Lower lobe of right lung (tissue), 2 donors: ENCODE measurements around the gene DAB1. TPM values are rescaled to one million over a fixed set of nuclear protein-coding genes. Genes with fewer than 3 reads are reported as not detected.
A peak's percentile ranks its signal among the peaks of the same experiment; 100 is the strongest.

Source experiments
- ATAC-seq, 2 donors: fragments of 200-7000 bp; cut with Tn5 transposase; one replicate each; pipeline ENCODE4 v1.9.1; 2020 to 2022; ENCODE audit warnings: mild to moderate bottlenecking in 2 of 2, moderate library complexity in 2 of 2
- DNase-seq: peaks from one replicate; pipeline ENCODE4 v3.0.0-alpha.2; 2020
- H3K27ac ChIP-seq: fragments of 200-600 bp; one replicate; pipeline ENCODE4 v1.8.0; 2022
- H3K27me3 ChIP-seq: fragments of 200-600 bp; one replicate; pipeline ENCODE4 v1.8.0; 2022; ENCODE audit warnings: low read depth
- H3K36me3 ChIP-seq: fragments of 200-600 bp; one replicate; pipeline ENCODE4 v1.8.0; 2022; ENCODE audit warnings: mild to moderate bottlenecking
- H3K4me1 ChIP-seq: fragments of 200-600 bp; one replicate; pipeline ENCODE4 v1.8.0; 2022
- H3K4me3 ChIP-seq: fragments of 200-600 bp; one replicate; pipeline ENCODE4 v1.8.0; 2022; ENCODE audit warnings: mild to moderate bottlenecking
- H3K9me3 ChIP-seq: fragments of 200-600 bp; one replicate; pipeline ENCODE4 v1.8.0; 2022
- CTCF ChIP-seq: fragments of 200-600 bp; IDR thresholded peaks from one replicate; pipeline ENCODE4 v1.8.0; 2022; ENCODE audit warnings: antibody characterized with exemption, mild to moderate bottlenecking
- intact Hi-C: fragments of 100-400 bp; cut with DNase I; formaldehyde crosslinking; loops from one replicate; pipeline ENCODE4 v1.11.0; 2022
- total RNA-seq: library from RNA; stranded (reverse); fragmentation: NEBNext Ultra II Directional; extraction: Animal tissue kit (Norgen Biotek cat#: 25700); gene quantifications from one replicate; pipeline ENCODE4 v1.2.1, GENCODE V29; 2021
- donor health status: DM: no; HTN: yes; CAD: no; lungs with severe emphysema.

Gene DAB1
- total RNA-seq, 1 donor from 2014 or later = 1.9 TPM

GRCh38 chr1:57018119-57018518 is 405.7 kb downstream of the DAB1 start:
- DNase-seq (no peak), ATAC-seq (no peak)
- no peak for TF ChIP-seq CTCF
- no peaks in the 10 kb centered on the region for H3K27me3 ChIP-seq
- no peak overlapping the region for H3K4me3 ChIP-seq
- H3K27ac ChIP-seq = no peak overlapping the region
- H3K9me3 ChIP-seq = no peaks in the 10 kb centered on the region
- intact Hi-C loops = no loop called here
- H3K36me3 ChIP-seq = no peaks in the 10 kb centered on the region
- H3K4me1 ChIP-seq = no peaks in the 10 kb centered on the region

DNA sequence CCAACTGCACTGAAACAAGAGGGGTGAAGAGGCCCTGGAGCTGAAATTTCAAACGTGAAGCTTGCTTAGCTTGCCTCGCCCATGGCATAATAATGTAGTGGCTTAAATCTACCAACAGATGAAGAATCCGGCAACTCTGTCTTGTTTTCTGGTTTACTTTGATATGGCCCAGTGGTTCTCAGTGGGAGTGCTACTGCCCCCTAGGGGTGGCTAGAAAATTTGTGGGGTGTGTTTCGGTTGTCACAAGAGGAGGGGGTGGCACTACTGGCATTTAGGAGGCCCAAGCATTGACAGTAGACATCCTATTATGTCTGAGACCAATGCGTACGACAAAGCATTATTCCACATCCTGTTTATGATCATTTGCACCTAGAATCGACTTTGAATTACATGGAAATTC is 406.1 kb downstream of the DAB1 start:
- peak; percentile 12 for TF ChIP-seq CTCF
- Histone ChIP-seq H3K9me3 (no peaks in the 10 kb centered on the region), H3K27me3 (no peaks in the 10 kb centered on the region), H3K36me3 (no peaks in the 10 kb centered on the region), H3K4me3 (no peak overlapping the region), H3K4me1 (no peaks in the 10 kb centered on the region), H3K27ac (no peak overlapping the region)
- no peak for DNase-seq
- ATAC-seq = no peak
- intact Hi-C loops = no loop called here

DNA sequence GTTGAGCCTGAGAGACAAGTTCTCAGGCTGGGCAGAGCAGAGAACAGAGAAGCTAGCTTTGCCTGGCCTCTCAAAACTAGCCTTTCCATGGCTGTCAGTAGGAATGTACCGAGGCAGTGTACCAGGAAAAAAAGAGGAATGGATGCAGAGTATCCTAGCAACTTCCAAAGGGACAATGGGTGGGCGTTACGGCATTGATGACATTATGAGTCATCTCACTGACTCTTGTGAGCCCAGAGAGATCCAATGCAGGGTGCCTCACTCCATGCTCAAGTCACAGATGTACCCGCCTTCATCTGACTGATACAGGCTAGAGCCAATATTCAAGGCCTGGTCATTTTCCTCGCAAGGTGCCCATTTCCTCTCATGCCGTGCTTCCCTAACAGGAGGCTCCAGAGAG is 406.7 kb downstream of the DAB1 start:
- no peak for ATAC-seq
- Histone ChIP-seq H3K27me3 (no peaks in the 10 kb centered on the region), H3K4me1 (no peaks in the 10 kb centered on the region), H3K9me3 (no peaks in the 10 kb centered on the region), H3K4me3 (no peak overlapping the region), H3K27ac (no peak overlapping the region), H3K36me3 (no peaks in the 10 kb centered on the region)
- TF ChIP-seq CTCF = no peak
- intact Hi-C loops = no loop called here
- DNase-seq = no peak

DNA sequence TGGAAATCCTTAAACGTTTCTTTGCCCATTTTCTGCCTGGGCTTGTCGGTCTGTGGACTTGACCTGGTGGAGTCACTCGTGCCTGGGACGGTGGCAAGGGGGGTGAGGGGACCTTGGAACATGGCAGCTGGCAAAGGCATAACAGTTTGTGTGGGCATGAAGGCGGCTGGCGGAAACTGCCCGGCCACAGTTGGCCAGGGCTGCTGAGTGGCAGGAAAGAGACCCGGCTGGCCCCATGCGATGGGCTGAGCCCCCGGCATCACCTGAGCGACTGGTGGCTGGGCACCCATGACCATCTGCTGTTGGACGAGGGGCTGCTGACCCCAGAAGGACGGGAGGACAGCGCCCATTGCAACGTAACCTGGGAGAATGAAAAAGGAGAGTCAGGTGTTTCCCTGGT is 408.8 kb downstream of the DAB1 start:
- ATAC-seq = no peak
- Histone ChIP-seq H3K27ac (no peak overlapping the region), H3K36me3 (no peaks in the 10 kb centered on the region), H3K4me1 (no peaks in the 10 kb centered on the region), H3K4me3 (no peak overlapping the region), H3K27me3 (no peaks in the 10 kb centered on the region), H3K9me3 (no peaks in the 10 kb centered on the region)
- TF ChIP-seq CTCF = no peak
- intact Hi-C loops = no loop called here
- DNase-seq = no peak

GRCh38 chr1:57013522-57013921 is 410.3 kb downstream of the DAB1 start:
- no peak for DNase-seq
- no peak for TF ChIP-seq CTCF
- ATAC-seq = no peak
- Histone ChIP-seq H3K27ac (no peak overlapping the region), H3K9me3 (no peaks in the 10 kb centered on the region), H3K4me1 (no peaks in the 10 kb centered on the region), H3K4me3 (no peak overlapping the region), H3K36me3 (no peaks in the 10 kb centered on the region), H3K27me3 (no peaks in the 10 kb centered on the region)
- intact Hi-C loops = no loop called here

- intact Hi-C loops = no loop called here
- H3K27me3 ChIP-seq = no peaks in the 10 kb centered on the region
- H3K4me1 ChIP-seq = no peaks in the 10 kb centered on the region
- no peak for TF ChIP-seq CTCF
- H3K9me3 ChIP-seq = no peaks in the 10 kb centered on the region
- no peak for ATAC-seq
- no peak overlapping the region for H3K27ac ChIP-seq
- DNase-seq = no peak
- no peaks in the 10 kb centered on the region for H3K36me3 ChIP-seq
- no peak overlapping the region for H3K4me3 ChIP-seq
Measured at GRCh38 chr1:57012315-57012714, 411.5 kb downstream of the DAB1 start.
